ENCODE data around the gene KLHL22. TPM values are rescaled to one million over a fixed set of nuclear protein-coding genes. Genes with fewer than 3 reads are reported as not detected.

The KLHL22 gene
- total and polyA plus RNA-seq, 2 of the 8 experiments (the other 6 are each of a cell fraction or from before 2014, with no cell fraction given): 9.4 to 16.2 TPM

DNA sequence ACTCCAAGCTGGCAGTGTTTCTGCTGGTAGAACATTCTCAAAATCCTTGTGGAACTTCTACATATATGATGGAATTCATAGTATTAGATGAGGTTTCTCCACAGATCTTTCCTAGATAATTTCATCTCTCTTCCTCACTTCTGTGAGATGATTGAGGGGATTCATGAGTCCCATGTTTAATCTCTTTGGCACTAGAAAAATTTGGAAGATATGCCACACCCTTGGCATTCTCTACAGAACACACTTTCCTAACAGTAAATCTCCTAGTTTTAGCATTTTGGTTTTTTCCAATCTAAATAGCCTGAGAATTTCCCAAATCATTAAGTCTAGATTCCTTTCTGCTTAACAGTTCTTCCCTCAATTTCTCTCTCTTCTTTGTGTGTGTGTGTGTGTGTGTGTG, 47.1 kb upstream of the KLHL22 start:
- H4K8ac ChIP-seq (ENCODE audit: extremely low read depth, insufficient read depth, low read length): no peak overlapping the region
- no peaks in the 10 kb centered on the region for H3K9me3 ChIP-seq (ENCODE audit: insufficient read depth in 2 of 2, low read depth in 1 of 2, low read length in 1 of 2)
- H2BK120ac ChIP-seq (replicated peaks; ENCODE audit: low read depth, low read length): no peak overlapping the region
- POLR2A ChIA-PET (ENCODE audit: partially characterized antibody): no interaction called here
- no peak overlapping the region for H3K4me3 ChIP-seq (ENCODE audit: extremely low read depth in 1 of 4, insufficient read depth in 2 of 4, low read depth in 3 of 4, low read length in 4 of 4)
- FAIRE-seq: no peak
- no peak overlapping the region for H2BK5ac ChIP-seq (ENCODE audit: low read depth, low read length)
- H3K79me2 ChIP-seq (ENCODE audit: control insufficient read depth in 1 of 2, insufficient read depth in 2 of 2, low read length in 2 of 2): peaks cover 0 to 2% of the 10 kb centered on the region in 2 experiments; a peak in 1 of 4 replicates
- H2AK5ac ChIP-seq (ENCODE audit: low read depth, low read length): no peak overlapping the region
- TF ChIP-seq, protein P1, sequence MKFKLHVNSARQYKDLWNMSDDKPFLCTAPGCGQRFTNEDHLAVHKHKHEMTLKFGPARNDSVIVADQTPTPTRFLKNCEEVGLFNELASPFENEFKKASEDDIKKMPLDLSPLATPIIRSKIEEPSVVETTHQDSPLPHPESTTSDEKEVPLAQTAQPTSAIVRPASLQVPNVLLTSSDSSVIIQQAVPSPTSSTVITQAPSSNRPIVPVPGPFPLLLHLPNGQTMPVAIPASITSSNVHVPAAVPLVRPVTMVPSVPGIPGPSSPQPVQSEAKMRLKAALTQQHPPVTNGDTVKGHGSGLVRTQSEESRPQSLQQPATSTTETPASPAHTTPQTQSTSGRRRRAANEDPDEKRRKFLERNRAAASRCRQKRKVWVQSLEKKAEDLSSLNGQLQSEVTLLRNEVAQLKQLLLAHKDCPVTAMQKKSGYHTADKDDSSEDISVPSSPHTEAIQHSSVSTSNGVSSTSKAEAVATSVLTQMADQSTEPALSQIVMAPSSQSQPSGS (IDR thresholded peaks at IDR 0.05; ENCODE audit: low read length): no peak
- no peak for TF ChIP-seq RAD21 (IDR thresholded peaks at IDR 0.05 in 1 of 2, conservative IDR thresholded peaks at IDR 0.05 in 1 of 2; ENCODE audit: low read depth in 2 of 2, low read length in 2 of 2)
- no peak for TF ChIP-seq FOSL1 (IDR thresholded peaks at IDR 0.05; ENCODE audit: insufficient read depth, low read depth, low read length)
- no peak for TF ChIP-seq CHD1 (IDR thresholded peaks at IDR 0.05; ENCODE audit: low read depth, low read length)
- no peak overlapping the region for H4K91ac ChIP-seq (replicated peaks; ENCODE audit: insufficient read length, low read length)
- H3K27ac ChIP-seq (ENCODE audit: low read depth, low read length): no peak overlapping the region
- no peak overlapping the region for H3K18ac ChIP-seq (ENCODE audit: extremely low read depth, low read length)
- no peak overlapping the region for H3K4ac ChIP-seq (replicated peaks; ENCODE audit: insufficient read length, low read depth, low read length)
- peaks cover 0 to 2% of the 10 kb centered on the region in 2 experiments for H4K20me1 ChIP-seq (replicated peaks in 1 of 2; ENCODE audit: control insufficient read depth in 1 of 2, insufficient read depth in 2 of 2, low read length in 2 of 2)
- H3K9ac ChIP-seq (replicated peaks in 1 of 4; ENCODE audit: extremely low read depth in 1 of 4, low read depth in 3 of 4, low read length in 3 of 4): no peak overlapping the region
- no peak for DNase-seq (ENCODE audit: low read depth in 1 of 2, low spot score in 2 of 2)
- no peaks in the 10 kb centered on the region for H3K4me1 ChIP-seq (replicated peaks in 1 of 4; ENCODE audit: control insufficient read depth in 3 of 4, insufficient read depth in 4 of 4, low read length in 3 of 4)
- H2BK20ac ChIP-seq (ENCODE audit: low read length): no peak overlapping the region
- H3K79me1 ChIP-seq (ENCODE audit: low read depth, low read length): peaks cover 2% of the 10 kb centered on the region; the same call in 1 of the 2 replicates
- no peak overlapping the region for H3K56ac ChIP-seq (replicated peaks; ENCODE audit: insufficient read length, low read depth, low read length)
- H2AFZ ChIP-seq (ENCODE audit: low read length): no peak overlapping the region
- CTCF ChIA-PET (ENCODE audit: partially characterized antibody): interaction anchor here (1.0 kb wide), 1 partner anchor 22 kb away, joined by 6 read pairs; no protein-coding TSS in a partner anchor
- no peak overlapping the region for H2BK12ac ChIP-seq (ENCODE audit: low read depth, low read length)
- H2BK15ac ChIP-seq (ENCODE audit: low read length): no peak overlapping the region
- peaks cover 0 to 7% (median 0%) of the 10 kb centered on the region in 4 experiments; a peak in 1 of 8 replicates for H3K36me3 ChIP-seq (ENCODE audit: control insufficient read depth in 2 of 4, insufficient read depth in 4 of 4, low read length in 3 of 4)
- H3K27me3 ChIP-seq (replicated peaks in 1 of 4; ENCODE audit: control insufficient read depth in 3 of 4, extremely low read depth in 1 of 4, insufficient read depth in 3 of 4, low read length in 3 of 4): no peaks in the 10 kb centered on the region
- no peak overlapping the region for H3K14ac ChIP-seq (ENCODE audit: insufficient read length)
- H3K4me2 ChIP-seq (ENCODE audit: insufficient read depth in 1 of 2, low read depth in 2 of 2, low read length in 2 of 2): no peak overlapping the region
- H3K23ac ChIP-seq (ENCODE audit: insufficient read length): no peak overlapping the region
- no peak overlapping the region for H4K5ac ChIP-seq (ENCODE audit: insufficient read length, low read depth, low read length)
- H3K23me2 ChIP-seq (ENCODE audit: low read depth, low read length): no peaks in the 10 kb centered on the region

All from H1 (cell line).